Measurements from ENCODE around the gene MFNG.

Gene MFNG

DNA sequence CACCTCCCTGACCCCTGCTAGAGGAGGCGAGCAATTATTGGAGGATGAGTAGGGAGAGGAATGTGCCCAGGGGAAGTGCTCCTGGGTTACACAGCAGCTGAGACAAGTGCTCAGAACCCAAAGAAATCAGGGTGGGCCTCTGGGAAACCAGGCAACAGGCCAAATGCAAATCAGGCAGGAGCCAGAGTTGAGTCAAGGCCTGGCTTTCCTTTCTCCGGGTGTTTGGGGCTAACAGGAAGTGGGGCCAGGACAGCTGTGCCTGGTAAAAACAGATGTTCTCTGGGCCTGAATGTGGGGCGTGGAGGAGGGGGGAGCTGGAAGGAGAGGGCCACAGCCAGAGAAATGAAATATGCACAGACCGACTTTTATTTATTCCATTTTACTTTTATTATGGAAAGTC lies 22.0 kb downstream of the MFNG start:
- no peaks in the 10 kb centered on the region for H3K27me3 ChIP-seq (ENCODE audit: control insufficient read depth in 1 of 2, insufficient read depth in 2 of 2, low read length in 2 of 2)

DNA sequence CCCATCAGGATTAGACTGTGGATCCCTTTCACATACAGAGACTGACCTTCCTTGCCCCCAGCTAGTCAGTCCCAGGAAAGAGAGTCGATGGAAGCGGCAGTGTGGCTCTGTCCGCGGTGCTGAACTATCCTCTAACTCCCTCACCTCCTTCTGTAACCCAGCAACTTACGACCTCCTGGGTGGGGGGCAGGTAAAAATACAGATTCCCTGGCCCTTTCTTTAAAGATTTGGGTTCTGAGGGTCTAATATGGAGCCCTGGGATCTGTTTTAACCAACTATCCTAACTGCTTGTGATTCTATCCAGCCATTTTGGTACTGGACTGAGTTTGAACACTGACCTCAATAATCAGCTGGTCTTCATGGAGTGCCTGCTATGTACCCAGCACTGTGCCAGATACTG lies 23.2 kb downstream of the MFNG start:
- Histone ChIP-seq H3K27me3 (ENCODE audit: control insufficient read depth in 1 of 2, insufficient read depth in 2 of 2, low read length in 2 of 2) (no peaks in the 10 kb centered on the region), H3K36me3 (ENCODE audit: control insufficient read depth in 1 of 2, insufficient read depth in 2 of 2, low read length in 2 of 2) (peaks cover 0 to 6% of the 10 kb centered on the region in 2 donors)

More for the DNA sequence above, 22.0 kb downstream of the MFNG start:
- no peaks in the 10 kb centered on the region for H3K9me3 ChIP-seq (ENCODE audit: control insufficient read depth in 1 of 2, low read length in 2 of 2)
- H3K4me3 ChIP-seq (ENCODE audit: low read depth in 1 of 2, low read length in 2 of 2): no peak overlapping the region
- peaks cover 0 to 6% of the 10 kb centered on the region in 2 donors for H3K36me3 ChIP-seq (ENCODE audit: control insufficient read depth in 1 of 2, insufficient read depth in 2 of 2, low read length in 2 of 2)
- H3K27ac ChIP-seq (ENCODE audit: low read depth, low read length): no peak overlapping the region
- H3K9ac ChIP-seq (ENCODE audit: low read depth in 1 of 2, low read length in 2 of 2): no peak overlapping the region
- peaks cover 0 to 7% of the 10 kb centered on the region in 2 donors for H3K4me1 ChIP-seq (ENCODE audit: control insufficient read depth in 1 of 2, insufficient read depth in 2 of 2, low read length in 2 of 2)

GRCh38 chr22:37462436-37462835 lies 23.7 kb downstream of the MFNG start:
- Histone ChIP-seq H3K27me3 (ENCODE audit: control insufficient read depth in 1 of 2, insufficient read depth in 2 of 2, low read length in 2 of 2) (no peaks in the 10 kb centered on the region), H3K27ac (ENCODE audit: low read depth, low read length) (no peak overlapping the region), H3K4me1 (ENCODE audit: control insufficient read depth in 1 of 2, insufficient read depth in 2 of 2, low read length in 2 of 2) (peaks cover 4 to 11% of the 10 kb centered on the region in 2 donors), H3K36me3 (ENCODE audit: control insufficient read depth in 1 of 2, insufficient read depth in 2 of 2, low read length in 2 of 2) (peaks cover 0 to 6% of the 10 kb centered on the region in 2 donors), H3K9me3 (ENCODE audit: control insufficient read depth in 1 of 2, low read length in 2 of 2) (no peaks in the 10 kb centered on the region), H3K4me3 (ENCODE audit: low read depth in 1 of 2, low read length in 2 of 2) (no peak overlapping the region), H3K9ac (ENCODE audit: low read depth in 1 of 2, low read length in 2 of 2) (no peak overlapping the region)

More for the DNA sequence above, 23.2 kb downstream of the MFNG start:
- no peak overlapping the region for H3K4me3 ChIP-seq (ENCODE audit: low read depth in 1 of 2, low read length in 2 of 2)
- no peak overlapping the region for H3K27ac ChIP-seq (ENCODE audit: low read depth, low read length)
- no peaks in the 10 kb centered on the region for H3K9me3 ChIP-seq (ENCODE audit: control insufficient read depth in 1 of 2, low read length in 2 of 2)
- no peak overlapping the region for H3K9ac ChIP-seq (ENCODE audit: low read depth in 1 of 2, low read length in 2 of 2)
- H3K4me1 ChIP-seq (ENCODE audit: control insufficient read depth in 1 of 2, insufficient read depth in 2 of 2, low read length in 2 of 2): peaks cover 6 to 7% of the 10 kb centered on the region in 2 donors

DNA sequence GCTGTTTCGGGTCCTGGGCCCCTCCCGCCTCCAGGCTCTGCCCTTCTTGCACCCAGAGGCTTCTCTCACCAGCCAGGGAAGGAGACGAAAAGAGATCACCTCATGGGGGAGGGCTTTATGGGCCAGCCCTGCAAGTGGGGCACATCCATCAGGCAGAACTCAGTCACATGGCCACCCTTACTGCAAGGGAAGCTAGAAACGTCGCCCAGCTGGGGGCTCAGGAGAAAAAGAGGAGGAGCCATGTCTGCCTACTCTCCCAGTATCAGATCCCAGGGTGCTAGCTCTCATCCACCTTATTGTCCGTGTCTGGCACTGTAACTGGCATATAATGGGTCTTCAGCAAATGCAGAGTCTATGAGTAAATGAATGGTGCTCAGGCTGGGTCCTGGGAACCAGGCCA lies 24.2 kb downstream of the MFNG start:
- Histone ChIP-seq H3K9me3 (ENCODE audit: control insufficient read depth in 1 of 2, low read length in 2 of 2) (no peaks in the 10 kb centered on the region), H3K27me3 (ENCODE audit: control insufficient read depth in 1 of 2, insufficient read depth in 2 of 2, low read length in 2 of 2) (no peaks in the 10 kb centered on the region), H3K27ac (ENCODE audit: low read depth, low read length) (no peak overlapping the region), H3K9ac (ENCODE audit: low read depth in 1 of 2, low read length in 2 of 2) (no peak overlapping the region), H3K4me3 (ENCODE audit: low read depth in 1 of 2, low read length in 2 of 2) (no peak overlapping the region), H3K36me3 (ENCODE audit: control insufficient read depth in 1 of 2, insufficient read depth in 2 of 2, low read length in 2 of 2) (peaks cover 0 to 6% of the 10 kb centered on the region in 2 donors), H3K4me1 (ENCODE audit: control insufficient read depth in 1 of 2, insufficient read depth in 2 of 2, low read length in 2 of 2) (peaks cover 4 to 11% of the 10 kb centered on the region in 2 donors)

DNA sequence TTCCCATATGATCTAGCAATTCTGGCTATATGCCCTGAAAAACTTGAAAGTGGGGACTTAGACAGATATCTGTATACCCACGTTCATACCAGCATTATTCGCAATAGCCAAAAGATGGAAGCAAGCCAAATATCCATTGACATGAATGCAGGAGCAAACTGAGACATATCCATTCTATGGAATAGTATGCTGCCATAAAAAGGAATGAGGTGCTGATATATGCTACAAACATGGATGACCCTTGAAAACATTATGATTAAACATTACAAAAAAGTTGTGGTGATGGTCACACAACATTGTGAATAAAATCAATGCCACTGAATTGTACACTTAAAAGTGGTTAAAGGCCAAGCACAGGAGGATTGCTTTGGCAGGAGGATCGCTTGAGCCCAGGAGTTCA lies 25.5 kb downstream of the MFNG start:
- Histone ChIP-seq H3K9me3 (ENCODE audit: control insufficient read depth in 1 of 2, low read length in 2 of 2) (no peaks in the 10 kb centered on the region), H3K27ac (ENCODE audit: low read depth, low read length) (no peak overlapping the region), H3K27me3 (ENCODE audit: control insufficient read depth in 1 of 2, insufficient read depth in 2 of 2, low read length in 2 of 2) (no peaks in the 10 kb centered on the region), H3K36me3 (ENCODE audit: control insufficient read depth in 1 of 2, insufficient read depth in 2 of 2, low read length in 2 of 2) (peaks cover 0 to 2% of the 10 kb centered on the region in 2 donors), H3K9ac (ENCODE audit: low read depth in 1 of 2, low read length in 2 of 2) (no peak overlapping the region), H3K4me3 (ENCODE audit: low read depth in 1 of 2, low read length in 2 of 2) (no peak overlapping the region), H3K4me1 (ENCODE audit: control insufficient read depth in 1 of 2, insufficient read depth in 2 of 2, low read length in 2 of 2) (peaks cover 4 to 14% of the 10 kb centered on the region in 2 donors)

DNA sequence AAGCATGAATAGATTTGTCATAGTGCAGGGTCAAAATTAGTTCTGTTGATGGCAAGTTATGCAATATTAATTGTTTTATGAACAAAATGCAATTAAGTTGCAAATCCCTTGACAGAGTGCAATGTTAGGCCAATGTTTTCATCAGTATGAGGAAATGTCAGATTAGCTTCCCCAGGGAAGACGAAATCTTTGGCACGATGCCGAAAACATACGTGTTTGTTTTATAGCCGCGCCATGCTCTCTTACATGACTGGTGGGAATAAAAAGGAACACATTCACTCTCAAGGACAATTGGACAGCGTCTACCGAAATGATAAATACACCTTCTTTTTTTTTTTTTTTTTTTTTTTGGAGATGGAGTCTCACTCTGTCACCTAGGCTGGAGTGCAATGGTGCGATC lies 27.0 kb downstream of the MFNG start:
- Histone ChIP-seq H3K27ac (ENCODE audit: low read depth, low read length) (no peak overlapping the region), H3K36me3 (ENCODE audit: control insufficient read depth in 1 of 2, insufficient read depth in 2 of 2, low read length in 2 of 2) (no peaks in the 10 kb centered on the region), H3K9ac (ENCODE audit: low read depth in 1 of 2, low read length in 2 of 2) (no peak overlapping the region), H3K9me3 (ENCODE audit: control insufficient read depth in 1 of 2, low read length in 2 of 2) (no peaks in the 10 kb centered on the region), H3K4me1 (ENCODE audit: control insufficient read depth in 1 of 2, insufficient read depth in 2 of 2, low read length in 2 of 2) (peaks cover 4 to 23% of the 10 kb centered on the region in 2 donors), H3K27me3 (ENCODE audit: control insufficient read depth in 1 of 2, insufficient read depth in 2 of 2, low read length in 2 of 2) (no peaks in the 10 kb centered on the region), H3K4me3 (ENCODE audit: low read depth in 1 of 2, low read length in 2 of 2) (no peak overlapping the region)

DNA sequence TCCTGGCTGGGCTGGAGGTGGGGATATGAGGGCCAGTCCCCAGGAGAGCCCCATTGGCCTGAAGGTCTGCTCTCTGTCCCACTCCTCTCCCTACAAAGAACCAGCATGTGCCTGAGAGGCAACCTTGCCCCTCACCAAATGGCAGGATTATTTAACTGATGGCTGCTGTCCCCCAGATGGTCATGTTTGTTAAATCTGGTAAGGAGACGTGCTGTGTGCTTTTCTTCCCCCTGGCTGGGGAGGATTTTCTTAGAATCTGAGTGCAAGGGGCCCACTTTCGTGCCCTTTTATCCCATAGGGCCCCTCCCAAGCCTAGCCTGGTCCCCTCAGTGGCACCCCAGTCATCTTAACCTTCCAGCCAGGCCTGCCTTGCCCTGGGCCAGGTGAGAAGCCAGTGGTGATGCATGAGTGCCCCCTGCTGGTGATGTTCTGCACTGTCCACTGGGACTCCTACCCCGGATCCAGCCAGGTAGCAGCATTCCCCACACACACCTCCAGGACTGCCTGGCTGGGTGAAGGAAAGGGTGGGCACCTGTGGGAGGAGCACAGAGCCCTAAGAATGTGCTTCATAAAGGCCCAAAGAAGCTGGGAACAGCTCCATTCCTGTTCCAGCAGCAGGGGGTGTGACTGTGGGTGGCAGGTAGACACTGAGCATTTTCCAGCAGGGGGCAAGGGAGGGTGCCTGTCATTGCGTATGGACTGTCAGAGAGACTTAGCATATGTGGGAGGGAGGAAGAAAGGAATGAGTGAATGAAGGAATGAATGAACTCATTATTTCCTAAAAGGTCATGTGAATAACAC lies 28.9 kb downstream of the MFNG start:
- Histone ChIP-seq H3K27ac (ENCODE audit: low read depth, low read length) (no peak overlapping the region), H3K27me3 (ENCODE audit: control insufficient read depth in 1 of 2, insufficient read depth in 2 of 2, low read length in 2 of 2) (no peaks in the 10 kb centered on the region), H3K4me3 (ENCODE audit: low read depth in 1 of 2, low read length in 2 of 2) (no peak overlapping the region), H3K36me3 (ENCODE audit: control insufficient read depth in 1 of 2, insufficient read depth in 2 of 2, low read length in 2 of 2) (no peaks in the 10 kb centered on the region), H3K9ac (ENCODE audit: low read depth in 1 of 2, low read length in 2 of 2) (no peak overlapping the region), H3K9me3 (ENCODE audit: control insufficient read depth in 1 of 2, low read length in 2 of 2) (no peaks in the 10 kb centered on the region), H3K4me1 (ENCODE audit: control insufficient read depth in 1 of 2, insufficient read depth in 2 of 2, low read length in 2 of 2) (peaks cover 4 to 23% of the 10 kb centered on the region in 2 donors)

GRCh38 chr22:37456346-37456745 lies 29.8 kb downstream of the MFNG start:
- H3K4me3 ChIP-seq (ENCODE audit: low read depth in 1 of 2, low read length in 2 of 2): no peak overlapping the region
- H3K9ac ChIP-seq (ENCODE audit: low read depth in 1 of 2, low read length in 2 of 2): no peak overlapping the region
- no peaks in the 10 kb centered on the region for H3K9me3 ChIP-seq (ENCODE audit: control insufficient read depth in 1 of 2, low read length in 2 of 2)
- H3K27me3 ChIP-seq (ENCODE audit: control insufficient read depth in 1 of 2, insufficient read depth in 2 of 2, low read length in 2 of 2): no peaks in the 10 kb centered on the region
- H3K27ac ChIP-seq (ENCODE audit: low read depth, low read length): no peak overlapping the region
- peaks cover 4 to 23% of the 10 kb centered on the region in 2 donors for H3K4me1 ChIP-seq (ENCODE audit: control insufficient read depth in 1 of 2, insufficient read depth in 2 of 2, low read length in 2 of 2)
- H3K36me3 ChIP-seq (ENCODE audit: control insufficient read depth in 1 of 2, insufficient read depth in 2 of 2, low read length in 2 of 2): no peaks in the 10 kb centered on the region

DNA sequence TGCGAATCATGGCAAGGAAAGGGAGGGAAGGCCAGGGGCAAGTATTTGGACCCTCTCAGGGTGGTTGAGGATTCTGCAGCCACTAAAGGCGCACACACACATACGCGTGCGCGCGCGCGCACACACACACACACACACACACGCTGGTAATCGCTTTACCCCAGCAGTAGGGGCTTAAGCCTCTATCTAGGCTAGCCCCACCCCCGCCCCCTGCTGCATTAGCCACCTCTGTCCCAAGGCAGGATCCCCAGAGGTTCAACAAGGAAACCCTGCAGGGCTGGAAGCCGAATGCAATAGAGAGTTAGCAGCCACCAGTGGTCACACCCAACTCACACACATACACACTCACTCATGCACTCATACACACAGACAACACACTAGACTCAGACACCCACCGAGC lies 30.3 kb downstream of the MFNG start:
- no peak overlapping the region for H3K4me3 ChIP-seq (ENCODE audit: low read depth in 1 of 2, low read length in 2 of 2)
- H3K36me3 ChIP-seq (ENCODE audit: control insufficient read depth in 1 of 2, insufficient read depth in 2 of 2, low read length in 2 of 2): no peaks in the 10 kb centered on the region
- no peaks in the 10 kb centered on the region for H3K9me3 ChIP-seq (ENCODE audit: control insufficient read depth in 1 of 2, low read length in 2 of 2)
- peaks cover 4 to 23% of the 10 kb centered on the region in 2 donors for H3K4me1 ChIP-seq (ENCODE audit: control insufficient read depth in 1 of 2, insufficient read depth in 2 of 2, low read length in 2 of 2)
- H3K27me3 ChIP-seq (ENCODE audit: control insufficient read depth in 1 of 2, insufficient read depth in 2 of 2, low read length in 2 of 2): no peaks in the 10 kb centered on the region
- H3K27ac ChIP-seq (ENCODE audit: low read depth, low read length): no peak overlapping the region
- H3K9ac ChIP-seq (ENCODE audit: low read depth in 1 of 2, low read length in 2 of 2): no peak overlapping the region

GRCh38 chr22:37454857-37455686 lies 31.1 kb downstream of the MFNG start:
- H3K4me1 ChIP-seq (ENCODE audit: control insufficient read depth in 1 of 2, insufficient read depth in 2 of 2, low read length in 2 of 2): peaks cover 4 to 23% of the 10 kb centered on the region in 2 donors

More at GRCh38 chr22:37454857-37455686, 31.1 kb downstream of the MFNG start:
- Histone ChIP-seq H3K27ac (ENCODE audit: low read depth, low read length) (no peak overlapping the region), H3K36me3 (ENCODE audit: control insufficient read depth in 1 of 2, insufficient read depth in 2 of 2, low read length in 2 of 2) (no peaks in the 10 kb centered on the region), H3K4me3 (ENCODE audit: low read depth in 1 of 2, low read length in 2 of 2) (no peak overlapping the region), H3K9ac (ENCODE audit: low read depth in 1 of 2, low read length in 2 of 2) (no peak overlapping the region), H3K9me3 (ENCODE audit: control insufficient read depth in 1 of 2, low read length in 2 of 2) (no peaks in the 10 kb centered on the region), H3K27me3 (ENCODE audit: control insufficient read depth in 1 of 2, insufficient read depth in 2 of 2, low read length in 2 of 2) (no peaks in the 10 kb centered on the region)

Measured in duodenal mucosa (tissue), 2 donors.